ENCODE data around the gene SGTA.

The SGTA gene

DNA sequence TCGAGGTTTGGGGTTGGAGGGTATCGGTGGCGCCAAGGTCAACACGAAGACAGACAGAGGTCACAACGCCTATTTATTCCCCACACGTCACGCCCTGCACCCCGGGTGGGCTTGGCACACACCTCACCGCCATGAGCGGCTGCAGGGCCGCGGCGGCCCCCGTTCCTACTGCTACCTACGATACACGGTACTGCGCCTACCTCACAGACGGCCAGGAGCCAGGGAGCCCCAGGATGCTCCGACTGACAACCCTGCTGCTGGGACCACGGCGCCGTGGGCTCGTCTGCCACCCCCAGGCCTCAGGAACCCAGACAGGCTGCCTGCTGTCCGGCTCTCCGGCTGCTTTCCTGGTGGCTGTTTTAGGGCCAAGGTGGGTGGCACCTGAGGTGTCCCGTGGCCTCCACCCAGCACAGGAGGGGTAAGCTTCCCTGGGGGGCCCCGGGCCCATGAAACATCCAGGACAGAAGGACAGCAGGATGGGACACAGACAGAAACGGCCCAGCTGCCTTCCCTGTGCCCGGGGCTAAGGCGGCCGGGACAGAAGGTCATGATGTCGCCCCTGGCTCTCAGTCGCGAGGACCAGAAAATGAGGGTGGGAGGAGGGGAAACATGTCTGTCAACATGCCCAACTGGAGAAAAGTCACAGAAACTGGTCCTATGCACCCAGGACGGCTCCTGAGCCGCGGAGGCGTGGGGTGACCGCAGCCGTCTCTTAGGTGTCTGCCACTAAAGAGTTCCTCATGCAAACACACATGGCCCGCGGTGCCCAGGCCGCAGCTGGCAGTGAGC is 28.2 kb downstream of the SGTA start:
- no peak for DNase-seq (ENCODE audit: extremely low read depth, low read depth)
- TF ChIP-seq CTCF (IDR thresholded peaks at IDR 0.05; ENCODE audit: low read depth, low read length, missing control alignments): no peak
- H3K4me3 ChIP-seq (replicated peaks; ENCODE audit: low read depth, low read length): no peak overlapping the region

DNA sequence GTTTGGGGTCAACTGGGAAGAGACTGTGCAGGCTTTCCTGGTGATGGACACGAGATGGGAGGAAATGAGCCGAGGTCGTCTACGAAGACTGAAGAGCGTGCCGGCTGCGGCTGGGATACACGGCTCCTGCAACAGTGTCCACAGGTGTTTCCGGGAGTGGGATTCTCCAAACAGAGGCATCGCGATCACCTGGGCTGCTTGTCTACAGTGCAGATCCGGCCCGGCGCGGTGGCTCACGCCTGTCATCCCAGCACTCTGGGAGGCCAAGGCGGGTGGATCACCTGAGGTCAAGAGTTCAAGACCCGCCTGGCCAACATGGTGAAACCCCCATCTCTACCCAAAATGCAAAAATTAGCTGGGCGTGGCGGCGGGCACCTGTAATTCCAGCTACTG is 31.6 kb downstream of the SGTA start:
- no peak for DNase-seq (ENCODE audit: extremely low read depth, low read depth)
- no peak for TF ChIP-seq CTCF (IDR thresholded peaks at IDR 0.05; ENCODE audit: low read depth, low read length, missing control alignments)
- H3K4me3 ChIP-seq (replicated peaks; ENCODE audit: low read depth, low read length): no peak overlapping the region

DNA sequence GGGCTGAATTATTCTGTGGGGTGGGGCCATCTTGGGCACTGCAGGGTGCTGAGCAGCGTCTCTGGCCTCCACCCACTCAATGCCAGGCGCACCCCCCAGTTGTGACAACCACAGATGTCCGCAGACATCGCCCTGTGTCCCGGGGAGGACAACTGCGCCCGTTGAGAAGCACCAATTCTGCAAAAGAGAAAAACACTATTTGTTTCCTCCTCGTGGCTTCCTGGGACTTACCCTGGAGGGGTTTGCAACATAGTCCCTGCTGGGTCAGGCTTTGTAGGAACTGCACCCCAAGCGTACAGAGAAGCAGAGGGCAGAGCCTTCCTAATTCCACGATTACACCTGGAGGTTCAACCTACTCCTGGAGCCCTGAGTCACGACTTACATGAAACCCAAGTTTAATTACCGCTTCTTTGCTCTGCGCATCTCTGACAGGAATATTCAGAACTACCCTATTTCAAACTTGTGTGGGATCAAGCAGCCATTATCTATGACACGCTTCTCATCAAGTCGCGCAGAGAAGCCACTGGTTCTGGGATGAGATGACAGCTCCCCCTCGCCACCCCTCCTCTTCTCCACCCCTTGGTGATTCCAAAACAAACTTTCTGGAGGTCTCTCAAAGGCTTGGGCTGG is 32.1 kb downstream of the SGTA start:
- no peak for TF ChIP-seq CTCF (IDR thresholded peaks at IDR 0.05; ENCODE audit: low read depth, low read length, missing control alignments)
- H3K4me3 ChIP-seq (replicated peaks; ENCODE audit: low read depth, low read length): no peak overlapping the region
- no peak for DNase-seq (ENCODE audit: extremely low read depth, low read depth)

DNA sequence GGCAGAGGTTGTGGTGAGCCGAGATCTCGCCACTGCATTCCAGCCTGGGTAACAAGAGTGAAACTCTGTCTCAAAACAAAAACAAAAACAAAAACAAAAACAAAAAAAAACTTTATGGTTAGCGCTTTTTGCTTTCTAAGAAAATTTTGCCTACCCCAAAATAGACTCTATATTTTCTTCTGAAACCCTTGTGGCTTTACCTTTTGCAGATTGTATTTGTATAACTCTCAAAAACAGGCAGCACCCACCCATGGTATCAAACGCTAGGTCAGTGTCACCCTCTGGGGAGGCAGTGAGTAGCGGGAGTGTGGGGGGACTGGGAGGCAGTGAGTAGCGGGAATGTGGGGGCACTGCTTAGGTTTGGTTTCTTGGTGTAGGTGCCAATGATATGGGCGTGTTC is 35.7 kb downstream of the SGTA start:
- no peak for DNase-seq (ENCODE audit: extremely low read depth, low read depth)
- H3K4me3 ChIP-seq (replicated peaks; ENCODE audit: low read depth, low read length): no peak overlapping the region
- no peak for TF ChIP-seq CTCF (IDR thresholded peaks at IDR 0.05; ENCODE audit: low read depth, low read length, missing control alignments)

GRCh38 chr19:2744113-2744512 is 39.0 kb downstream of the SGTA start:
- no peak overlapping the region for H3K4me3 ChIP-seq (replicated peaks; ENCODE audit: low read depth, low read length)
- TF ChIP-seq CTCF (IDR thresholded peaks at IDR 0.05; ENCODE audit: low read depth, low read length, missing control alignments): no peak
- DNase-seq (ENCODE audit: extremely low read depth, low read depth): no peak

- H3K4me3 ChIP-seq (replicated peaks; ENCODE audit: low read depth, low read length): no peak overlapping the region
- no peak for DNase-seq (ENCODE audit: extremely low read depth, low read depth)
- no peak for TF ChIP-seq CTCF (IDR thresholded peaks at IDR 0.05; ENCODE audit: low read depth, low read length, missing control alignments)
Measured at GRCh38 chr19:2743099-2743498, 40.0 kb downstream of the SGTA start.

All from HFF-Myc (cell line).